Gastroesophageal sphincter (tissue), 3 donors: ENCODE data around the gene GMNC.

Source experiments
- CTCF ChIP-seq, 4 experiments: fragments of 200-600 bp in 2 of 4; fragments of 450-650 bp in 2 of 4; sonication (generic) in 1 of 4; IDR thresholded peaks; one replicate each; pipeline ENCODE4 v1.5.1; 2017 to 2019; ENCODE audit warnings: antibody characterized with exemption in 4 of 4, mild to moderate bottlenecking in 2 of 4, moderate library complexity in 2 of 4
- EP300 ChIP-seq: sonication (generic); formaldehyde crosslinking; IDR thresholded peaks from one replicate; pipeline ENCODE4 v1.6.1; 2017; ENCODE audit warnings: antibody characterized with exemption, mild to moderate bottlenecking
- POLR2A ChIP-seq, 2 donors: fragments of 450-650 bp; IDR thresholded peaks; one replicate each; pipeline ENCODE4 v1.6.1; 2017; ENCODE audit warnings: antibody characterized with exemption in 2 of 2, mild to moderate bottlenecking in 2 of 2, moderate library complexity in 1 of 2
- POLR2AphosphoS5 ChIP-seq: sonication (generic); formaldehyde crosslinking; IDR thresholded peaks from one replicate; pipeline ENCODE4 v1.6.1; 2017; ENCODE audit warnings: antibody characterized with exemption

GRCh38 chr3:190860521-190860920 is 2.0 kb downstream of the GMNC start:
- TF ChIP-seq CTCF (IDR thresholded peaks at IDR 0.05) (no peak), POLR2A (IDR thresholded peaks at IDR 0.05) (no peak), EP300 (no peak), POLR2AphosphoS5 (no peak)
